ENCODE measurements around the gene FERMT1.

The FERMT1 gene

DNA sequence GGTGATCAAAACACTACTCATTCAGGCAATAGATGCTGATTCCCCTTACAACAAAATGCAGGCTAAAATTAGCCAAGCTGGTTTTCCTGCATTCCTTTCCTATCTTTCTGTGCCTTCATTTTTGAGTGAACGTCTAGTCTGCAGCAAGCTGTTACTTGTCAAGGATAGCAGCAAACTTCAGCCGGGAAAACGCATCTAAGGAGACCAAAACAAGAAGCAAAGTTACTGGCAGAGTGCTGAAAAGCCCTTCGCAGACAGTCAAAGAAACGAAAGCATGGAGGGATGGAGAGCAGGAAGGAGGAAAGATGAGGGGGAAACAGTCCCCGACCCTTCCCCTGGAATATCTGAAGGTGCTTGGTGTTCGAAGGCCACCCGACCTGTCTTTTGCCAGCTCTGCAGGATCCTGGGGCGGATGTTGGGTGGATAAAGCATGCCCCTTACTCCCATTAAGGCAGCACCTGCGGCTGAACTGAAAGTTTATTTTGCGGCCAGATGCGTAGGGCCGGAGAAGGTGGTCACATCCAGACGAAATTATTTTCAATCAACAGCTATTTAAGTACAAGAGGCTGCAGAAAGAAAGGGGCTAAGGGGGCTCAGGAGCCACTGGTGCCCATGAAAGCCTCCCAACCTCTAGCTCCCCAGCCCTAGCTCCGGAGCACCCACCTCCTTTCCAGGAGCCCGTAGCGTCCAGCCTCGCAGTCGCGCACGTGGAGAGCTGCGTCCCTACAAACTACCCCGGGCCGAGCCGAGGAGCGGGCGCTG lies 538 bp downstream of the FERMT1 start:
- no peak for DNase-seq (ENCODE audit: low read depth, low spot score)
- POLR2A ChIA-PET, result no interaction called here
- peak overlapping the region; percentile 57 for H3K4me3 ChIP-seq (ENCODE audit: low read depth, low read length)
- TF ChIP-seq, protein P1, sequence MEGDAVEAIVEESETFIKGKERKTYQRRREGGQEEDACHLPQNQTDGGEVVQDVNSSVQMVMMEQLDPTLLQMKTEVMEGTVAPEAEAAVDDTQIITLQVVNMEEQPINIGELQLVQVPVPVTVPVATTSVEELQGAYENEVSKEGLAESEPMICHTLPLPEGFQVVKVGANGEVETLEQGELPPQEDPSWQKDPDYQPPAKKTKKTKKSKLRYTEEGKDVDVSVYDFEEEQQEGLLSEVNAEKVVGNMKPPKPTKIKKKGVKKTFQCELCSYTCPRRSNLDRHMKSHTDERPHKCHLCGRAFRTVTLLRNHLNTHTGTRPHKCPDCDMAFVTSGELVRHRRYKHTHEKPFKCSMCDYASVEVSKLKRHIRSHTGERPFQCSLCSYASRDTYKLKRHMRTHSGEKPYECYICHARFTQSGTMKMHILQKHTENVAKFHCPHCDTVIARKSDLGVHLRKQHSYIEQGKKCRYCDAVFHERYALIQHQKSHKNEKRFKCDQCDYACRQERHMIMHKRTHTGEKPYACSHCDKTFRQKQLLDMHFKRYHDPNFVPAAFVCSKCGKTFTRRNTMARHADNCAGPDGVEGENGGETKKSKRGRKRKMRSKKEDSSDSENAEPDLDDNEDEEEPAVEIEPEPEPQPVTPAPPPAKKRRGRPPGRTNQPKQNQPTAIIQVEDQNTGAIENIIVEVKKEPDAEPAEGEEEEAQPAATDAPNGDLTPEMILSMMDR (IDR thresholded peaks at IDR 0.05; ENCODE audit: insufficient read depth, low read length, missing control alignments), result no peak
- CTCF ChIA-PET, result interaction anchor here (1.0 to 1.5 kb wide), 4 partner anchors 13 to 1814 kb away, joined by 4 to 6 read pairs (median 4); no protein-coding TSS in a partner anchor

DNA sequence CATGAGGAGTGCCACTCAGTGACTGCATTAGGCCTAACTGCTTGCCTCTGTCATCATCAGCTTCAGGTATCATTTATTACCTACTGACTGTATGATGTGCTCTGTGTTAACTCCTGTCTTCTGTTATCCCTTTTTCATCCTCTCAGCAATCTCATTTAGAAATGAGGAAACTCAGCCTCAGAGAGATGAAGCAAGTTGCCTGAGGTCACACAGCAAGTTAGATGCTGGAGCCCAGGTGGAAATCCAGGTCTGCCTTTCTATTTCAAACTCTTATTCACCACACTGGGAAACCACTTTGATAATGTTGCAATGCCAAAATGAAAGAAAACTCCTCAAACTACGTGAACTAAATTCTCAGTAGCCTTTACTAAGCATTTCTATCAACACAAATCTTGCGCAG lies 1.3 kb downstream of the FERMT1 start:
- no peak for DNase-seq (ENCODE audit: low read depth, low spot score)
- H3K4me3 ChIP-seq (ENCODE audit: low read depth, low read length), result no peak overlapping the region
- ChIA-PET POLR2A (no interaction called here), CTCF (interaction anchor here (1.5 kb wide), 1 partner anchor 1815 kb away, joined by 5 read pairs; no protein-coding TSS in a partner anchor)
- TF ChIP-seq, protein P1 (IDR thresholded peaks at IDR 0.05; ENCODE audit: insufficient read depth, low read length, missing control alignments), result no peak

DNA sequence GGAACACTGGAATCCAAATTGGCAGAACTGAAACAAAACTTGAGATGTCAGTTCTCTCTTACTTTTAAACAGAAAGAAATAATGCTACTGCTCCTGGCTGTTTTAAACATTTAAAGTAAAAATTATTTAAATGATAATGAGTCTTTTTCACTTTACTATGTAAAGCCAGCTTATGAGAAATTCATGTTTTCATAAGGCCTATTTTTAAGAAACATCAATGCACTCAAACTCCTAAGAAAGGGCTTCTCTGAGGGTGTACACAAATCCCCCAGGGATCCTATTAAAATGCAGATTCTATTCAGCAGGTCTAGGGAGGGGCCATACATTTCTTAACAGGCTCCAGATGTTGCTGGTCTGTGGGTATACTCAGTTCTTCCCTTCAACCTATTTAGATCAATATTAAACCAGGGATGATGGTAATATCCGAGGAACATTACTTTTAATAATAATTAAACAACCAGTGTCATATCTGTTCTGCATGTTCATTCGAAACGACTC lies 2.3 kb downstream of the FERMT1 start:
- CTCF ChIA-PET, result no interaction called here
- TF ChIP-seq, protein P1 (IDR thresholded peaks at IDR 0.05; ENCODE audit: insufficient read depth, low read length, missing control alignments), result no peak
- H3K4me3 ChIP-seq (ENCODE audit: low read depth, low read length), result no peak overlapping the region
- DNase-seq (ENCODE audit: low read depth, low spot score), result no peak
- POLR2A ChIA-PET, result no interaction called here

DNA sequence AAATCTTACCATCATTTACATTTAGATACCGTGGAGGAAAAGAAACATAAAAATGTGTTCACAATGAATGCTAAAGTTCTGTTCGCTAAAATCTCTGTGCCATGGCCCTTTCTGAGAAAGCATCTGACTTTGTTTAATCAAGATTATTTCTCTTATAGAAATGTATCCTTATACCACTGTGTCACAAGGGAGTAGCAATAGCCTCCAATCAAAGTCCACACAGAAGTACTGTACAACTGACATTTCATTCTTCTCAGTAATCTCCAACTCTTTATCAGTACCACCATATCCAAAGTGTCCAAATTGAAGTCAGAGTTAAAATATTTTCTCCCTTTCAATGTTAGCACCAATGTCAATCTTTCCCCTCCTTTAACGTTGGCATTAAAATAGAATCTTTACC lies 6.1 kb downstream of the FERMT1 start:
- CTCF ChIA-PET, result no interaction called here
- no peak for DNase-seq (ENCODE audit: low read depth, low spot score)

DNA sequence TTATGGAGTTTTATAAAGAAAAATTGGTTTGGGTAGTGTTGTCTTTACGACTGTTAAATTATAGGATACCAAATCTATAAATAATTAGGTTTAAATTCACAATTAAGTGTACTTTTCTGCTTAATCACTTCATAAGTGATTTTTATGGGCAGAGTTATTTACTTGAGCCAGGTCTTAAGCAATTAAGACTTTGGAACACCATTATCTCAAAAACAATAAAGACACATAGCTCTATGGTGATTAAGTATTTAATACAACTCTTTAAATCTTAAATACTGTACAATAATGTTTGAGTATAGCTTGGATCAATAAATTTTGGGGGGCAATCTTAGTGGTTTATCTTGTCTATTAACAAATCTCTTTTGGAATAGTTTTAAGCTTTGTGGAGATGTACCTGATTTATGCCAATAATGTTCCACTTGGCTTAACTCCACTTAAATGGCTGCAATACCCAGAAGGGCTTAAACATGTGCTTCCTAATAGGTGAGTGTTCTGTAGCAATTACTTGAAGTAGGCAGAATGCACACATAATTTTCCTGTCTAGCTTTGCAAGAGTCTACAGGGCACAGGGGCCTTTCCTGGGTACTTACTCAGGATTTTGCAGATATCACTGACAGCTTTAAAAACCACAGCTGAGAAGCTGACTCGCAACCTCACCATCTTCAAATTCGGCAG lies 7.5 kb downstream of the FERMT1 start:
- H3K4me3 ChIP-seq (ENCODE audit: low read depth, low read length), result no peak overlapping the region
- ChIA-PET POLR2A (no interaction called here), CTCF (no interaction called here)
- no peak for DNase-seq (ENCODE audit: low read depth, low spot score)
- TF ChIP-seq, protein P1 (IDR thresholded peaks at IDR 0.05; ENCODE audit: insufficient read depth, low read length, missing control alignments), result no peak

More for the DNA sequence above, 6.1 kb downstream of the FERMT1 start:
- TF ChIP-seq, protein P1 (IDR thresholded peaks at IDR 0.05; ENCODE audit: insufficient read depth, low read length, missing control alignments), result no peak
- no peak overlapping the region for H3K4me3 ChIP-seq (ENCODE audit: low read depth, low read length)
- POLR2A ChIA-PET, result no interaction called here

DNA sequence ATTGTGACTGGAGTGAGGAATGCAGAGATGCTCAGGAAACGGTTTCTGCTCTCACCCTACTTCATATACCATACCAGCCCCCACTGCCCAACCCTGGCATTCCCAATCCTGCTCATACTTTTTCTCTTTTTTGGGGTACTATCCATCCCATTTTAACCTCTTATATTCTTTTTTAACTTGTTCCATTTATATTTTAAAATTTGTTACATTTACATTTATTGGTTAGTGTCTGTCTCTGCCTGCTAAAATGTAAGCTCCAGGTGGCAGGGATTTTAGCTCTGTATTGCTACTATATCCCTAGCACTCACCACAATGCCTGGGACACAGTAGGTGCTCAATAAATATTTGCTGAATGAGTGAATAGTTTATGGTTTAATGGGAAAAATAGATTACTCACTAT lies 8.1 kb downstream of the FERMT1 start:
- TF ChIP-seq, protein P1 (IDR thresholded peaks at IDR 0.05; ENCODE audit: insufficient read depth, low read length, missing control alignments), result no peak
- ChIA-PET POLR2A (no interaction called here), CTCF (no interaction called here)
- no peak overlapping the region for H3K4me3 ChIP-seq (ENCODE audit: low read depth, low read length)
- DNase-seq (ENCODE audit: low read depth, low spot score), result no peak

Data from AG04449 (cell line).